ENCODE results near the gene C19orf25.
"Not testable (repeated sequence)": the region's sequence is repeated elsewhere in the genome, so short reads cannot be mapped to it uniquely, and the experiment has no call there.

The C19orf25 gene

GRCh38 chr19:1495051-1495798 is 16.2 kb upstream of the C19orf25 start:
- no peak for DNase-seq

GRCh38 chr19:1494115-1494815 is 15.2 kb upstream of the C19orf25 start:
- no peak for DNase-seq

- DNase-seq, result no peak
These were observed 13.5 kb upstream of the C19orf25 start for GRCh38 chr19:1492474-1493006.

- DNase-seq, result no peak
These were observed 12.8 kb upstream of the C19orf25 start for GRCh38 chr19:1491849-1492170.

- no peak for DNase-seq
These were observed 12.3 kb upstream of the C19orf25 start, which contains the start of gene REEP6 for GRCh38 chr19:1491114-1491848. REEP6 (plus strand) TSS chr19:1491181; CDS start chr19:1491270, 89 bp downstream.

- peak; percentile 99 to 100 for DNase-seq
These were observed 11.5 kb upstream of the C19orf25 start, which contains the start of gene PCSK4 for GRCh38 chr19:1490311-1491113. PCSK4 (minus strand) TSS chr19:1490350; CDS start chr19:1490346, 4 bp downstream.

- no peak for DNase-seq
These were observed 10.7 kb upstream of the C19orf25 start for GRCh38 chr19:1489463-1490310.

GRCh38 chr19:1488282-1488601 is 9.2 kb upstream of the C19orf25 start:
- DNase-seq, result no peak

GRCh38 chr19:1487576-1488281 is 8.7 kb upstream of the C19orf25 start:
- no peak for DNase-seq

- DNase-seq, result no peak
These were observed 7.9 kb upstream of the C19orf25 start for GRCh38 chr19:1486720-1487575.

- no peak for DNase-seq
These were observed 5.0 kb upstream of the C19orf25 start for GRCh38 chr19:1483979-1484428.

- DNase-seq, result no peak
These were observed 4.3 kb upstream of the C19orf25 start for GRCh38 chr19:1483131-1483978.

GRCh38 chr19:1482361-1483130 is 3.5 kb upstream of the C19orf25 start:
- no peak for DNase-seq

GRCh38 chr19:1481893-1482360 is 2.9 kb upstream of the C19orf25 start:
- DNase-seq, result no peak

GRCh38 chr19:1481224-1481892 is 2.3 kb upstream of the C19orf25 start:
- no peak for DNase-seq

- DNase-seq, result not testable (repeated sequence)
These were observed 2.0 kb downstream of the C19orf25 start for GRCh38 chr19:1477056-1477455.

GRCh38 chr19:1475751-1476437 is 3.1 kb downstream of the C19orf25 start:
- DNase-seq, result no peak

Data from NCI-H446 (cell line).